Measurements from ENCODE around the gene GTPBP1.

GRCh38 chr22:38751066-38751421 is 45.3 kb downstream of the GTPBP1 start:
- TF ChIP-seq POLR2A (IDR thresholded peaks at IDR 0.05; ENCODE audit: extremely low read depth, insufficient read length) (no peak), CTCF (IDR thresholded peaks at IDR 0.05; ENCODE audit: low read depth, low read length) (no peak)

All from NB4 (cell line).